RKO (cell line): Measurements from ENCODE around the gene DPF1.
"Not testable (repeated sequence)": the region's sequence is repeated elsewhere in the genome, so short reads cannot be mapped to it uniquely, and the experiment has no call there.

Experiments used
- DNase-seq: peaks from one replicate; pipeline ENCODE4 v3.0.0-alpha.2; 2016; ENCODE audit warnings: low spot score

DPF1 gene

GRCh38 chr19:38224014-38224862, at the start of gene DPF1:
TSS of gene DPF1 (minus strand) at chr19:38224222. CDS start at chr19:38224142, 80 bp downstream.
- peak; percentile 89 for DNase-seq

GRCh38 chr19:38273499-38273898, 49.5 kb upstream of the DPF1 start:
- no peak for DNase-seq

GRCh38 chr19:38270587-38271167, 46.7 kb upstream of the DPF1 start:
- DNase-seq, result no peak

- no peak for DNase-seq
Observed at GRCh38 chr19:38268539-38268938, 44.5 kb upstream of the DPF1 start.

GRCh38 chr19:38267761-38268483, 43.9 kb upstream of the DPF1 start:
- no peak for DNase-seq

- peak; percentile 27 for DNase-seq
Observed at GRCh38 chr19:38266981-38267597, 43.1 kb upstream of the DPF1 start.

- no peak for DNase-seq
Observed at GRCh38 chr19:38265921-38266429, 42.0 kb upstream of the DPF1 start.

GRCh38 chr19:38265213-38265861, 41.3 kb upstream of the DPF1 start:
- no peak for DNase-seq

- no peak for DNase-seq
Observed at GRCh38 chr19:38264486-38265212, 40.6 kb upstream of the DPF1 start, which contains the start of gene SPINT2. TSS of gene SPINT2 (plus strand) at chr19:38264573. CDS start at chr19:38264893, 320 bp downstream.

GRCh38 chr19:38263689-38264485, 39.9 kb upstream of the DPF1 start:
- DNase-seq, result peak; percentile 51

- no peak for DNase-seq
Observed at GRCh38 chr19:38262585-38263268, 38.7 kb upstream of the DPF1 start.

- not testable (repeated sequence) for DNase-seq
Observed at GRCh38 chr19:38261942-38262341, 37.9 kb upstream of the DPF1 start.

GRCh38 chr19:38255383-38256014, 31.5 kb upstream of the DPF1 start:
- no peak for DNase-seq

- DNase-seq, result no peak
Observed at GRCh38 chr19:38253788-38254187, 29.8 kb upstream of the DPF1 start.

- no peak for DNase-seq
Observed at GRCh38 chr19:38252941-38253691, 29.1 kb upstream of the DPF1 start.

- no peak for DNase-seq
Observed at GRCh38 chr19:38252385-38252784, 28.4 kb upstream of the DPF1 start.

GRCh38 chr19:38251564-38252051, 27.6 kb upstream of the DPF1 start:
- DNase-seq, result no peak
